LNCAP (cell line): Measurements from ENCODE around the gene EFCAB9.
A peak's percentile ranks its signal among the peaks of the same experiment; 100 is the strongest.

Experiments
- TF ChIP-seq, protein P1 (sequence below): fragments of 450-650 bp; IDR thresholded peaks from 2 replicates; pipeline ENCODE4 v1.5.1; 2017; ENCODE audit warnings: mild to moderate bottlenecking

EFCAB9 gene

GRCh38 chr5:172187118-172188032, 6.6 kb upstream of the EFCAB9 start:
- TF ChIP-seq, protein P1, sequence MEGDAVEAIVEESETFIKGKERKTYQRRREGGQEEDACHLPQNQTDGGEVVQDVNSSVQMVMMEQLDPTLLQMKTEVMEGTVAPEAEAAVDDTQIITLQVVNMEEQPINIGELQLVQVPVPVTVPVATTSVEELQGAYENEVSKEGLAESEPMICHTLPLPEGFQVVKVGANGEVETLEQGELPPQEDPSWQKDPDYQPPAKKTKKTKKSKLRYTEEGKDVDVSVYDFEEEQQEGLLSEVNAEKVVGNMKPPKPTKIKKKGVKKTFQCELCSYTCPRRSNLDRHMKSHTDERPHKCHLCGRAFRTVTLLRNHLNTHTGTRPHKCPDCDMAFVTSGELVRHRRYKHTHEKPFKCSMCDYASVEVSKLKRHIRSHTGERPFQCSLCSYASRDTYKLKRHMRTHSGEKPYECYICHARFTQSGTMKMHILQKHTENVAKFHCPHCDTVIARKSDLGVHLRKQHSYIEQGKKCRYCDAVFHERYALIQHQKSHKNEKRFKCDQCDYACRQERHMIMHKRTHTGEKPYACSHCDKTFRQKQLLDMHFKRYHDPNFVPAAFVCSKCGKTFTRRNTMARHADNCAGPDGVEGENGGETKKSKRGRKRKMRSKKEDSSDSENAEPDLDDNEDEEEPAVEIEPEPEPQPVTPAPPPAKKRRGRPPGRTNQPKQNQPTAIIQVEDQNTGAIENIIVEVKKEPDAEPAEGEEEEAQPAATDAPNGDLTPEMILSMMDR = no peak

GRCh38 chr5:172188033-172188892, 5.7 kb upstream of the EFCAB9 start, which contains the start of gene STK10:
Gene STK10, minus strand, starts transcription at chr5:172188224. Its CDS starts 182 bp downstream, at chr5:172188042.
- TF ChIP-seq, protein P1 = peak; percentile 95

DNA sequence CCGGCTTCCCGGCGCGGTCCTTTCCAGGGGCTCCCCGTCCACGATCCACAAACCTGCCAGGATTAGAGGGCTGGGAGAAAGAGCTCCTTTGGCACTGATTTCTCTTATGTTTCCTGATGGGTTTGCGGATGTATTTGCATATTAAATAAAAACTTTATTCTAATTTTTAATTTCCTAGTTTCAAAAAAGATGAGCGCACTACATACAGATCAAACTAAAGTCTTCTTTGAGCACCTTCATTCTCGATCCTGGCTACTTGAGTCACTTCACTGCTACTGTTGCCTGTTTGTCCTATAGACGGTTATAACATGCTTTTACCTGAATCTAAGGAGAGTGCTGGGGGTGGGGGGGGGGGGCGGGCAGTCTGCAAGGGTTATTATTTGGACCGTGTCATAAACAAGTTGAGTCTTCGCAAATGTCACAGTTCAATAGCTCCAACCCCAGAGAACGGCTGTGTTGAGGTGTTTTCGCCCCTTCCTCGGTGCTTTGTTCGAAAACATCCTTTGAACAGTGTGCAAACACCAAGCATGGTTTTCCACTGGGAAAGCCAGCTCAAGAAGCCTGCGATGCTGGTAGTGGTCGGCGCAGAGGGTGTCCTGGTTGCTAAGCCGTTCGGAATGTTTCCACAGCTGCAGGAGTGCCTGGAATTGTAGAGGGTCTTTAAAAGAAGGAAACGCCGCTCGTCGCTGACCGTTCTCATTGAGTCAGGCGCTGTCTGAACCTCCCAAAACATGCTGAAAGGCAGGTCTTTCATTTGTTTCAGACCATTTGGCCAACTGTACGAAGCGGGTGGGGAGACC, 4.9 kb upstream of the EFCAB9 start:
- TF ChIP-seq, protein P1 = no peak

GRCh38 chr5:172189693-172190296, 4.2 kb upstream of the EFCAB9 start:
- TF ChIP-seq, protein P1 = no peak

- TF ChIP-seq, protein P1 = no peak
Measured at GRCh38 chr5:172194985-172195774, 1.2 kb downstream of the EFCAB9 start.

- TF ChIP-seq, protein P1 = no peak
Measured at GRCh38 chr5:172199446-172199845, 5.5 kb downstream of the EFCAB9 start.
